ENCODE results near the gene IFNA6. TPM values are rescaled to one million over a fixed set of nuclear protein-coding genes. Genes with fewer than 3 reads are reported as not detected.

IFNA6 gene
- total and polyA plus RNA-seq, 2 donors from 2014 or later: not detected

DNA sequence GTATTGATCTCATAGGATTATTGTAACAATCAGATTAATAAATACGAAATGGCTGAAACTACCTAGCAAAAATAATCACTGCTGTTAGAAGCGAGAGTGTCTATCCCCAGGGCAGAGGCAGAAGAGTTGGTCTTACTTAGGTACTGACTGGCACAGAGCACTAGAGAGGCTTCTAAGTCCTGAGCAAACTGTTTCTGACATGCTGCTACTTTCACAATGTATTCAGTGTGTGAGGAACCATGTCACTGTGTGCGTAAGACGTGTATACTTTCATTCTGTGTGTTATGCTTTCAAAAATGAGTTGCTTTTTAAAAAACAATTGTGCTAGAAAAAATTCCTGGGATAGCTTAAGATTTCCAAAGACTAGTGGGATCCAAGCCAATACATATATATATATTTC lies 10.0 kb downstream of the IFNA6 start:
- Histone ChIP-seq H3K9me3 (ENCODE audit: control insufficient read depth in 2 of 3, insufficient read depth in 1 of 3, low read length in 3 of 3) (no peaks in the 10 kb centered on the region), H3K36me3 (ENCODE audit: control insufficient read depth in 2 of 3, insufficient read depth in 3 of 3, low read length in 3 of 3) (no peaks in the 10 kb centered on the region), H3K27ac (ENCODE audit: low read depth in 2 of 2, low read length in 2 of 2) (no peak overlapping the region), H3K27me3 (ENCODE audit: control insufficient read depth, insufficient read depth, low read length) (no peaks in the 10 kb centered on the region), H3K4me3 (ENCODE audit: low read length in 3 of 3) (no peak overlapping the region), H3K4me1 (ENCODE audit: control insufficient read depth in 2 of 3, insufficient read depth in 2 of 3, low read depth in 1 of 3, low read length in 3 of 3) (no peaks in the 10 kb centered on the region), H3K9ac (ENCODE audit: low read length in 3 of 3) (no peak overlapping the region)
- TF ChIP-seq, protein P1, sequence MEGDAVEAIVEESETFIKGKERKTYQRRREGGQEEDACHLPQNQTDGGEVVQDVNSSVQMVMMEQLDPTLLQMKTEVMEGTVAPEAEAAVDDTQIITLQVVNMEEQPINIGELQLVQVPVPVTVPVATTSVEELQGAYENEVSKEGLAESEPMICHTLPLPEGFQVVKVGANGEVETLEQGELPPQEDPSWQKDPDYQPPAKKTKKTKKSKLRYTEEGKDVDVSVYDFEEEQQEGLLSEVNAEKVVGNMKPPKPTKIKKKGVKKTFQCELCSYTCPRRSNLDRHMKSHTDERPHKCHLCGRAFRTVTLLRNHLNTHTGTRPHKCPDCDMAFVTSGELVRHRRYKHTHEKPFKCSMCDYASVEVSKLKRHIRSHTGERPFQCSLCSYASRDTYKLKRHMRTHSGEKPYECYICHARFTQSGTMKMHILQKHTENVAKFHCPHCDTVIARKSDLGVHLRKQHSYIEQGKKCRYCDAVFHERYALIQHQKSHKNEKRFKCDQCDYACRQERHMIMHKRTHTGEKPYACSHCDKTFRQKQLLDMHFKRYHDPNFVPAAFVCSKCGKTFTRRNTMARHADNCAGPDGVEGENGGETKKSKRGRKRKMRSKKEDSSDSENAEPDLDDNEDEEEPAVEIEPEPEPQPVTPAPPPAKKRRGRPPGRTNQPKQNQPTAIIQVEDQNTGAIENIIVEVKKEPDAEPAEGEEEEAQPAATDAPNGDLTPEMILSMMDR (IDR thresholded peaks at IDR 0.05; ENCODE audit: borderline replicate concordance, extremely low read depth, insufficient read depth): no peak
- FAIRE-seq (no peak), DNase-seq (no peak)
- intact Hi-C loops (cut with DNase I): no loop called here

DNA sequence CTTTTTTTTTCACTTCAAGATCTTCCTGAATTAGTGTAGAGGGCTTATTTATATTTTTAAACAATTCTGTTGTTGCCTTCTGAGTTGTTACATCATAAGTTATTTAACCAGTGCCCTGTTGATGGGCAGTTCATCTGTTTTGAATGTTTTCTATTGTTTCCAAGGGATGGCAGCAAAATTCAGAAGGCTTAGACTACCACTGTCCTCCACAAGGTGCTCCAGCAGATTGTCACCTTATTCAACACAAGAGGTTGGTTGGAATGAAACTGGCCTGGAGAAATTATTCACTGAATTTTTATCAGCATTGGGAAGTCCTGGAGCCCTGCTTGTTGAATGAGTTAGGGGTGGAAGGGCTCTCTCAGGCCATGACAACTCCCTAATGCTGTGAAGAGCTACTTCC lies 14.2 kb downstream of the IFNA6 start:
- H3K4me1 ChIP-seq (ENCODE audit: control insufficient read depth in 2 of 3, insufficient read depth in 2 of 3, low read depth in 1 of 3, low read length in 3 of 3): peaks cover 5 to 16% (median 12%) of the 10 kb centered on the region in 3 donors
- TF ChIP-seq, protein P1 (IDR thresholded peaks at IDR 0.05; ENCODE audit: borderline replicate concordance, extremely low read depth, insufficient read depth): no peak
- no peaks in the 10 kb centered on the region for H3K27me3 ChIP-seq (ENCODE audit: control insufficient read depth, insufficient read depth, low read length)
- H3K36me3 ChIP-seq (ENCODE audit: control insufficient read depth in 2 of 3, insufficient read depth in 3 of 3, low read length in 3 of 3): peaks cover 0 to 4% (median 0%) of the 10 kb centered on the region in 3 donors
- no peak overlapping the region for H3K9ac ChIP-seq (ENCODE audit: low read length in 3 of 3)
- H3K27ac ChIP-seq (ENCODE audit: low read depth in 2 of 2, low read length in 2 of 2): no peak overlapping the region
- intact Hi-C loops (cut with DNase I): no loop called here
- H3K4me3 ChIP-seq (ENCODE audit: low read length in 3 of 3): no peak overlapping the region
- no peaks in the 10 kb centered on the region for H3K9me3 ChIP-seq (ENCODE audit: control insufficient read depth in 2 of 3, insufficient read depth in 1 of 3, low read length in 3 of 3)
- FAIRE-seq: no peak
- DNase-seq: no peak

DNA sequence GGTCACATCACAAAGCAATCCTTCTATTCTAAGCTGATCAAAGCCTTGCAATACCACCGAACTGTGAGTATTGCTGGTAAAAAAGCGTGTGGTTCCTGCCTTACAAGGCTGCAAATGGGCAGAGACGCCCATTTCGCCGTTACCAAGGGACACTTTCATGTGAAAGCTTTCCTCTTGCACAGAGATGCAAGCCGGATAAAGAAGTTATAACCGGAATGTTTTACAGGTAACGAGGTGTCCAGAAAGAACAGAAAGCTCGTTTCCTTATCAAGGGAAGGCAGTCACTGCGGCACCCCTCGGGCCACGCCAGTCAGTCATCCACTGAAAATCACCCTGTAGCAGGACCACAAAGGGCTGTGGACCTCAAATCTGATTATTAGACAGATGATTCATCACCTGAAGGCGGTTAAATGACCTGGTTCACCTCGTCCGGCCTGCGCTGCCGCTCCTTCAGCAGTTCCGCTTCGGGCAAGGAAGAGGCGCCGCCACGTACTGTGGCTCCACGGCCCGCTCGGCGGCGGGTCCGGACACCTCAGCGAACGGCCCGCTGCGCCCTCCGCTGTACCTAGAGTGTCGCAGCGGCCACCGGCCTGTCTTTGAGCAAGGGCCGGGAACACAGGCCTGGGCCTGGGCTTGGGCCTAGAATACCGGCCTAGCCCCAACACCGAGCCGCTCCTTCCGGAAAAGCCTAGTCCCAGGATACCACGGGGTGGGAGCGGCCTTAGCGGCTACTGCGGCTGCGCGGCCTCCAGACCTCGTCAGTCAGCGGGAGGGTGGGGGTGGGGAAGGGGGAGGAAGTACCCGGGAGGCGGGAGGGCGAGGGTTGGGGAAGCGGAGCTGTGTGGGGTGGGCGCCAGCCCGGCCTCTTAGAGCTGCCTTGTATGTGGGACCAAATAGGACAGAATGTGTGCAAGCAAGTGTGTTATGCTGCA lies 15.7 kb downstream of the IFNA6 start, which contains the start of gene KLHL9:
Gene KLHL9 (minus strand): TSS at position 704 of the 932 bp plus-strand sequence. CDS start 545 bp downstream, at position 159.
- TF ChIP-seq, protein P1 (IDR thresholded peaks at IDR 0.05; ENCODE audit: borderline replicate concordance, extremely low read depth, insufficient read depth): no peak
- Histone ChIP-seq H3K9me3 (ENCODE audit: control insufficient read depth in 2 of 3, insufficient read depth in 1 of 3, low read length in 3 of 3) (no peaks in the 10 kb centered on the region), H3K27me3 (ENCODE audit: control insufficient read depth, insufficient read depth, low read length) (no peaks in the 10 kb centered on the region), H3K27ac (ENCODE audit: low read depth in 2 of 2, low read length in 2 of 2) (peak within 1 kb of the TSS; percentile 88 to 94), H3K4me3 (ENCODE audit: low read length in 3 of 3) (peak within 1 kb of the TSS; percentile 92 to 98 (median 96)), H3K36me3 (ENCODE audit: control insufficient read depth in 2 of 3, insufficient read depth in 3 of 3, low read length in 3 of 3) (peaks cover 0 to 4% (median 0%) of the 10 kb centered on the region in 3 donors), H3K4me1 (ENCODE audit: control insufficient read depth in 2 of 3, insufficient read depth in 2 of 3, low read depth in 1 of 3, low read length in 3 of 3) (peaks cover 5 to 16% (median 12%) of the 10 kb centered on the region in 3 donors), H3K9ac (ENCODE audit: low read length in 3 of 3) (peak within 1 kb of the TSS; percentile 97 to 100 (median 100))
- FAIRE-seq: no peak
- peak; percentile 95 to 98 (median 96) for DNase-seq
- intact Hi-C loops (cut with DNase I): no loop called here

Measured in kidney (tissue), 14 donors.